ENCODE measurements around the gene NR2C2. TPM values are rescaled to one million over a fixed set of nuclear protein-coding genes. Genes with fewer than 3 reads are reported as not detected.

NR2C2 gene
- total RNA-seq, 3 donors from 2014 or later = 36.5 to 39.0 (median 38.8) TPM

DNA sequence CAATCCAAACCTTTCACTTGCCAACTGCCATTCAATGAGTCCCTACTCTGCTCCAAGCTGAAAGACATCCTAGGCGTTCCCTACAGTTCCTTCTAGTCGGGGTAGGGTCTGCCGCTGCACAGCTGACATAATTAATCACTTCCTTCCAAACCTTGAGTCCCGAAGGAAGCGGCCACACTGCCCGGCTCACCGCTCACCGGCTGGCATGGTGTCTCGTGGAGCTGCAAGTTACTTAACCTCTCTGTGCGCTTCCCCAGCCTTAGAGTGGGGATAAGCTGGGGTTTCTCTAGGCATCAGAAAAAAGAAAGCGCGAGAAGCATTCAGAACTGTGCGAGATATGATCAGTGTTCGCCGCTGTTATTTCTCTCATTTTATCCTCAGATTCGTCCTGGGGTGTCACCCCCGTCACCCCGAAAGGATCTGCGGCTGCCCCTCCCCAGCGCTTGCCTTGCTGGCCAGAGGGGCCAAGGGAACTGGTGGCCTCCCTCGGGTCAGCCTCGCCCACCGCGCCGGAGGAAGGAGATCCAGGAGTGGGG lies 117.0 kb downstream of the NR2C2 start:
- peaks cover 13% of the 10 kb centered on the region for H3K36me3 Mint-ChIP-seq (ENCODE audit: insufficient read depth)
- peak overlapping the region; percentile 96 for H3K4me3 Mint-ChIP-seq
- no peaks in the 10 kb centered on the region for H3K9me3 Mint-ChIP-seq
- DNase-seq (no peak), ATAC-seq (peak; percentile 12 to 19)
- H3K27me3 Mint-ChIP-seq (ENCODE audit: low read depth) = no peaks in the 10 kb centered on the region
- peaks cover 23% of the 10 kb centered on the region for H3K4me1 Mint-ChIP-seq (ENCODE audit: low read depth)

GRCh38 chr3:15064835-15065549 lies 117.6 kb downstream of the NR2C2 start, which contains the start of gene MRPS25:
MRPS25 (minus strand) TSS chr3:15065315; CDS start chr3:15065194, 121 bp downstream.
- ATAC-seq (peak; percentile 98), DNase-seq (peak; percentile 82)
- H3K4me1 Mint-ChIP-seq (ENCODE audit: low read depth) = peaks cover 22% of the 10 kb centered on the region
- peak within 1 kb of the TSS; percentile 96 for H3K4me3 Mint-ChIP-seq
- no peaks in the 10 kb centered on the region for H3K9me3 Mint-ChIP-seq
- no peaks in the 10 kb centered on the region for H3K27me3 Mint-ChIP-seq (ENCODE audit: low read depth)
- peaks cover 11% of the 10 kb centered on the region for H3K36me3 Mint-ChIP-seq (ENCODE audit: insufficient read depth)

DNA sequence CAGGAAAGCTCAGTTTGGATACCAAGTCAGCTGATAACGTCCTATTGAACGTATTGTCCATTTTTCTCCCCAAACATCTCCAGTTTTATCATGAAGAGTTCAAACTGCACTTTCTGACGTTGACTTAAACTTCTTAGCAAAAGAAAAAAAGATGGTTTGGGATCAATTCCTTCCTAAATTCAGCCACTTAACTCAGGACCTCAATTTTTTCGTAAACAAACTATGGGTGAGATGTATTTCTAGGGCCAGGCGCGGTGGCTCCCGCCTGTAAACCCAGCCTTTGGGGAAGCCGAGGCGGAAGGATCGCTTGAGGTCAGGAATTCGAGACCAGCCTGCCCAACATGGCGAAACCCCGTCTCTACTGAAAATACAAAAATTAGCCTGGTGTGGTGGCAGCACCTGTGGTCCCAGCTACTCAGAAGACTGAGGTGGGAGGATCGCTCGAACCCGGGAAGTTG lies 118.2 kb downstream of the NR2C2 start:
- ATAC-seq (no peak), DNase-seq (no peak)
- H3K36me3 Mint-ChIP-seq (ENCODE audit: insufficient read depth) = peaks cover 14% of the 10 kb centered on the region
- peaks cover 22% of the 10 kb centered on the region for H3K4me1 Mint-ChIP-seq (ENCODE audit: low read depth)
- H3K9me3 Mint-ChIP-seq = no peaks in the 10 kb centered on the region
- H3K27me3 Mint-ChIP-seq (ENCODE audit: low read depth) = no peaks in the 10 kb centered on the region
- peak overlapping the region; percentile 96 for H3K4me3 Mint-ChIP-seq

GRCh38 chr3:15066467-15066866 lies 119.1 kb downstream of the NR2C2 start:
- H3K9me3 Mint-ChIP-seq = no peaks in the 10 kb centered on the region
- no peak overlapping the region for H3K4me3 Mint-ChIP-seq
- DNase-seq (no peak), ATAC-seq (no peak)
- H3K4me1 Mint-ChIP-seq (ENCODE audit: low read depth) = peaks cover 20% of the 10 kb centered on the region
- no peaks in the 10 kb centered on the region for H3K27me3 Mint-ChIP-seq (ENCODE audit: low read depth)
- H3K36me3 Mint-ChIP-seq (ENCODE audit: insufficient read depth) = peaks cover 12% of the 10 kb centered on the region

- DNase-seq (no peak), ATAC-seq (no peak)
- H3K36me3 Mint-ChIP-seq (ENCODE audit: insufficient read depth) = peaks cover 11% of the 10 kb centered on the region
- peaks cover 6% of the 10 kb centered on the region for H3K4me1 Mint-ChIP-seq (ENCODE audit: low read depth)
- H3K27me3 Mint-ChIP-seq (ENCODE audit: low read depth) = no peaks in the 10 kb centered on the region
- H3K9me3 Mint-ChIP-seq = no peaks in the 10 kb centered on the region
- H3K4me3 Mint-ChIP-seq = no peak overlapping the region
These were observed 122.1 kb downstream of the NR2C2 start for GRCh38 chr3:15069441-15069840.

DNA sequence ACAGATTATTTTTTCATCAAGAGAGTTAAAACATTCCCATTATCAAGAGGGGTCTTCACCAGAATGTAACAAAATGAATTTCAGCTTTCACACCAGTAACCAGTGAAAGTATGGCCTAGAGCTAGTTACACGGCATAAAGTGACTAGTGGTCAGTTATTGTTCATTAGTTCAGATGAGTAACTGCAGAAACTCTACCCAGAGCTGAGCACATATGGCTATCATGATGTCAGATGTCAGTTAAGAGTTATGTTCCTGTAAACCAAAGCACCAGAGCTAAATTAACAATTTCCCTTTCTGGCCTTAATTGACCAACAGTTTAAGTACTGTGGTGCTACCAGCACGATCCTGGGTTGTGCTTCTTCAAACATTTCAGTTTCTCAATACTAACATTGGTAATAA lies 124.3 kb downstream of the NR2C2 start:
- Mint-ChIP-seq H3K27me3 (ENCODE audit: low read depth) (no peaks in the 10 kb centered on the region), H3K4me1 (ENCODE audit: low read depth) (peaks cover 2% of the 10 kb centered on the region), H3K9me3 (no peaks in the 10 kb centered on the region), H3K4me3 (no peak overlapping the region), H3K36me3 (ENCODE audit: insufficient read depth) (peaks cover 26% of the 10 kb centered on the region)
- ATAC-seq (no peak), DNase-seq (no peak)

DNA sequence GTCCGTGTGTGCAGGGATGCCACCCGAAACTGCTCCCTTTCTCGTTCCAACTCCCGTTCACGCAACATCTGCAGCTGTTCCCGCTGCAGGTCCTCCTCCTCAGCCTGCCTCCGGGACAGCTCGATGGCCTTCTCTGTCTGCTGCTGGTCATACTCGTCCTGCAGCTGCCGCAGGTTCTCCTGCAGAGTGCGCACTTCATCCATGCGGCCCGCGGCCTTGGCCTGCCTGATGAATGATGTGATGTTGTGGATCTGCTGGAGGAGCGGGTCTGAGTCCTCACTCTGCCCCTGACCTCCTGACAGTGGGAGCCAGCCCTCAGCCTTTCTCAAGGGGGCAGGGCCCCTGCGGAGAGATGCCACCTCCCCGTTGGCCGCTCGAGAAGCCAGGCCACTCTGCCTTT lies 127.1 kb downstream of the NR2C2 start:
- DNase-seq (no peak), ATAC-seq (no peak)
- H3K36me3 Mint-ChIP-seq (ENCODE audit: insufficient read depth) = peaks cover 46% of the 10 kb centered on the region

DNA sequence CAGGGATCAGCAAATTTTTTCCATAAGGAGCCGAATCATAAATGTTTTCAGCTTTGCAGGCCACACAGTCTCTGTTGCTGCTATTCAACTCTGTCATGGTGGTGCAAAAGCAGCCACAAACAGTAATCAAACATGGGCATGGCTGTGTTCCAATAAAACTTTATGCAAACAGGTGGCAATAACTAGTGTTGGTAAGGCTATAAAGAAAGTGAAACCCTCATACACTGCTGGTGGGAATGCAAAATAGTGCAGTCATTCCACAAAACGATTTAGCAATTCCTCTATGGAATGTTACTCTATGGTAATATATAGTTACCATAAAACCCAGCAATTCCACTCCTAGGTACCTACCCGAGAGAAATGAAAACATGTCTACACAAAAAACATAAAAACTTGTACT lies 131.7 kb downstream of the NR2C2 start:
- Mint-ChIP-seq H3K4me1 (ENCODE audit: low read depth) (no peaks in the 10 kb centered on the region), H3K27me3 (ENCODE audit: low read depth) (no peaks in the 10 kb centered on the region), H3K4me3 (no peak overlapping the region), H3K9me3 (no peaks in the 10 kb centered on the region), H3K36me3 (ENCODE audit: insufficient read depth) (peaks cover 60% of the 10 kb centered on the region)
- ATAC-seq (no peak), DNase-seq (no peak)

More for the DNA sequence above, 127.1 kb downstream of the NR2C2 start:
- Mint-ChIP-seq H3K9me3 (no peaks in the 10 kb centered on the region), H3K4me3 (no peak overlapping the region), H3K4me1 (ENCODE audit: low read depth) (peaks cover 2% of the 10 kb centered on the region), H3K27me3 (ENCODE audit: low read depth) (no peaks in the 10 kb centered on the region)

- Mint-ChIP-seq H3K36me3 (ENCODE audit: insufficient read depth) (peaks cover 54% of the 10 kb centered on the region), H3K9me3 (no peaks in the 10 kb centered on the region), H3K4me3 (no peak overlapping the region), H3K27me3 (ENCODE audit: low read depth) (no peaks in the 10 kb centered on the region), H3K4me1 (ENCODE audit: low read depth) (no peaks in the 10 kb centered on the region)
- ATAC-seq (no peak), DNase-seq (no peak)
These were observed 134.7 kb downstream of the NR2C2 start for GRCh38 chr3:15081960-15082664.

- Mint-ChIP-seq H3K36me3 (ENCODE audit: insufficient read depth) (peaks cover 47% of the 10 kb centered on the region), H3K4me3 (no peak overlapping the region)
These were observed 135.9 kb downstream of the NR2C2 start for GRCh38 chr3:15083252-15083651.

DNA sequence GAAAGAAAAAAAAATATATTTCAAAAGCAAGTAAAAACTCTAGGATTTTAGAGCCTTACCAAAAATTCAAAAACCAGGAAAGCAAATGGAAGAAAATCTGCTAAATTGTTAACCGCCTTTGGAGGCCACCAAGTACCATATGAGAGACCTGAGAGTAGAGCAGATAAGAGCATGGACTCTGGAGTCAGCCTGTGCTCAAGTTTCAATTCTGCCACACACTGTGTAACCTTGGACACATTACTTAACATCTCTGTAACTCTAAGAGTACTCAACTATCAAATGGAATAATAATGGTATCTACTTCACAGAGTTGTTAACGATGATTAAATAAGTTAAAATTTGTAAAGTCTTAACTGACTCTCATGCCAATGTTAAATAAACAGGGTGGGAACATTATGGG lies 138.9 kb downstream of the NR2C2 start:
- Mint-ChIP-seq H3K27me3 (ENCODE audit: low read depth) (no peaks in the 10 kb centered on the region), H3K4me1 (ENCODE audit: low read depth) (no peaks in the 10 kb centered on the region), H3K4me3 (no peak overlapping the region), H3K9me3 (no peaks in the 10 kb centered on the region), H3K36me3 (ENCODE audit: insufficient read depth) (peaks cover 38% of the 10 kb centered on the region)
- ATAC-seq (no peak), DNase-seq (no peak)

More at GRCh38 chr3:15083252-15083651, 135.9 kb downstream of the NR2C2 start:
- no peaks in the 10 kb centered on the region for H3K4me1 Mint-ChIP-seq (ENCODE audit: low read depth)
- no peaks in the 10 kb centered on the region for H3K27me3 Mint-ChIP-seq (ENCODE audit: low read depth)
- no peaks in the 10 kb centered on the region for H3K9me3 Mint-ChIP-seq
- DNase-seq (no peak), ATAC-seq (no peak)

- no peak overlapping the region for H3K4me3 Mint-ChIP-seq
These were observed 139.3 kb downstream of the NR2C2 start for GRCh38 chr3:15086699-15087098.

GRCh38 chr3:15089201-15089600 lies 141.8 kb downstream of the NR2C2 start:
- Mint-ChIP-seq H3K27me3 (ENCODE audit: low read depth) (no peaks in the 10 kb centered on the region), H3K4me3 (no peak overlapping the region), H3K9me3 (no peaks in the 10 kb centered on the region), H3K4me1 (ENCODE audit: low read depth) (no peaks in the 10 kb centered on the region), H3K36me3 (ENCODE audit: insufficient read depth) (peaks cover 28% of the 10 kb centered on the region)
- DNase-seq (no peak), ATAC-seq (no peak)

More at GRCh38 chr3:15086699-15087098, 139.3 kb downstream of the NR2C2 start:
- no peak for DNase-seq
- no peak for ATAC-seq
- Mint-ChIP-seq H3K9me3 (no peaks in the 10 kb centered on the region), H3K36me3 (ENCODE audit: insufficient read depth) (peaks cover 40% of the 10 kb centered on the region), H3K27me3 (ENCODE audit: low read depth) (no peaks in the 10 kb centered on the region), H3K4me1 (ENCODE audit: low read depth) (no peaks in the 10 kb centered on the region)

- no peak overlapping the region for H3K4me3 Mint-ChIP-seq
These were observed 144.2 kb downstream of the NR2C2 start for GRCh38 chr3:15091575-15091974.

More at GRCh38 chr3:15091575-15091974, 144.2 kb downstream of the NR2C2 start:
- ATAC-seq = no peak
- Mint-ChIP-seq H3K36me3 (ENCODE audit: insufficient read depth) (peaks cover 32% of the 10 kb centered on the region), H3K4me1 (ENCODE audit: low read depth) (peaks cover 3% of the 10 kb centered on the region), H3K27me3 (ENCODE audit: low read depth) (no peaks in the 10 kb centered on the region), H3K9me3 (no peaks in the 10 kb centered on the region)
- DNase-seq = no peak

Measured in activated T-cell treated with anti-CD3 and anti-CD28 coated beads, Interleukin-2, amount 50 U/mL, for 4 hours (primary cell).